ENCODE measurements around the gene MYBBP1A. TPM values are rescaled to one million over a fixed set of nuclear protein-coding genes. Genes with fewer than 3 reads are reported as not detected.
"Not testable (repeated sequence)": the region's sequence is repeated elsewhere in the genome, so short reads cannot be mapped to it uniquely, and the experiment has no call there.

Gene MYBBP1A
- total and polyA plus RNA-seq, 2 of the 8 experiments (the other 6 are each of a cell fraction or from before 2014, with no cell fraction given), result 46.8 to 151 TPM

GRCh38 chr17:4554997-4555799 lies at the start of gene MYBBP1A (continued):
- TF ChIP-seq SIX5 (IDR thresholded peaks at IDR 0.05; ENCODE audit: low read depth, low read length), result no peak

DNA sequence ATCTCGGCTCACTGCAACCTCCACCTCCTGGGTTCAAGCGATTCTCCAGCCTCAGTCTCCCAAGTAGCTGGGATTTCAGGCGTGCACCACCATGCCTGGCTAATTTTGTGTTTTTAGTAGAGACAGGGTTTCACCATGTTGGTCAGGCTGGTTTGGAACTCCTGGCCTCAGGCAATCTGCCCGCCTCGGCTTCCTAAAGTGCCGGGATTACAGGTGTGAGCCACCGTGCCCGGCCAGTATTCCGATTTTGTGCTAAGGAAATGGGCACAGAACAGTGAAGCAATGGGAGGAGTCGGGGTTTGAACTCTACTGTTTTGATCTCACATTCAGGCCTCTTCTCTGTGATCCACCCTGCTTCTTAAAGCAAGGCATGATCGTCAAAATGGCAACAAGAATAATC lies 49.6 kb upstream of the MYBBP1A start:
- DNase-seq (ENCODE audit: low read depth in 1 of 2, low spot score in 2 of 2); H3K79me1 ChIP-seq (ENCODE audit: low read depth, low read length); H4K91ac ChIP-seq (replicated peaks; ENCODE audit: insufficient read length, low read length); H3K27ac ChIP-seq (ENCODE audit: low read depth, low read length); H3K4me3 ChIP-seq (ENCODE audit: extremely low read depth in 1 of 4, insufficient read depth in 2 of 4, low read depth in 3 of 4, low read length in 4 of 4); H3K18ac ChIP-seq (ENCODE audit: extremely low read depth, low read length); H4K20me1 ChIP-seq (replicated peaks in 1 of 2; ENCODE audit: control insufficient read depth in 1 of 2, insufficient read depth in 2 of 2, low read length in 2 of 2); H3K27me3 ChIP-seq (replicated peaks in 1 of 4; ENCODE audit: control insufficient read depth in 3 of 4, extremely low read depth in 1 of 4, insufficient read depth in 3 of 4, low read length in 3 of 4); H3K4me2 ChIP-seq (ENCODE audit: insufficient read depth in 1 of 2, low read depth in 2 of 2, low read length in 2 of 2); H3K4ac ChIP-seq (replicated peaks; ENCODE audit: insufficient read length, low read depth, low read length); H2BK120ac ChIP-seq (replicated peaks; ENCODE audit: low read depth, low read length); H3K79me2 ChIP-seq (ENCODE audit: control insufficient read depth in 1 of 2, insufficient read depth in 2 of 2, low read length in 2 of 2); H3K23ac ChIP-seq (ENCODE audit: insufficient read length); H2BK5ac ChIP-seq (ENCODE audit: low read depth, low read length); H3K14ac ChIP-seq (ENCODE audit: insufficient read length); POLR2A ChIA-PET (ENCODE audit: partially characterized antibody); H2BK15ac ChIP-seq (ENCODE audit: low read length); FAIRE-seq; H4K5ac ChIP-seq (ENCODE audit: insufficient read length, low read depth, low read length); H3K9me3 ChIP-seq (ENCODE audit: insufficient read depth in 2 of 2, low read depth in 1 of 2, low read length in 1 of 2); H2AFZ ChIP-seq (ENCODE audit: low read length); H3K36me3 ChIP-seq (ENCODE audit: control insufficient read depth in 2 of 4, insufficient read depth in 4 of 4, low read length in 3 of 4); H3K9ac ChIP-seq (replicated peaks in 1 of 4; ENCODE audit: extremely low read depth in 1 of 4, low read depth in 3 of 4, low read length in 3 of 4); H4K8ac ChIP-seq (ENCODE audit: extremely low read depth, insufficient read depth, low read length); H2BK12ac ChIP-seq (ENCODE audit: low read depth, low read length); H2BK20ac ChIP-seq (ENCODE audit: low read length); H3K23me2 ChIP-seq (ENCODE audit: low read depth, low read length); H2AK5ac ChIP-seq (ENCODE audit: low read depth, low read length); H3K56ac ChIP-seq (replicated peaks; ENCODE audit: insufficient read length, low read depth, low read length): not testable (repeated sequence)
- peaks cover 4 to 20% (median 12%) of the 10 kb centered on the region in 4 experiments for H3K4me1 ChIP-seq (replicated peaks in 1 of 4; ENCODE audit: control insufficient read depth in 3 of 4, insufficient read depth in 4 of 4, low read length in 3 of 4)
- CTCF ChIA-PET (ENCODE audit: partially characterized antibody), result interaction anchor here (1.5 to 1.7 kb wide), 2 partner anchors 10 to 21 kb away, joined by 6 to 7 read pairs; no protein-coding TSS in a partner anchor
- 91% methylated on average over 11 of the region's 11 CpGs; no CpG with 5 or more reads in 1 of the 2 experiments for WGBS, 2 experiments (ENCODE audit: extremely low coverage in 1 of 2, insufficient coverage in 1 of 2, insufficient read length in 1 of 2, insufficient replicate concordance in 2 of 2, low coverage in 1 of 2, low lambda C conversion rate in 2 of 2, missing lambda C conversion rate in 1 of 2)
